GM13977 (cell line): ENCODE data around the gene TMEM72.

Experiments used
- DNase-seq: peaks from one replicate; pipeline ENCODE4 v3.0.0; 2012; ENCODE audit warnings: low spot score
- CTCF ChIP-seq: IDR thresholded peaks from 2 replicates; pipeline ENCODE4 v1.5.1; 2012; ENCODE audit warnings: mild to moderate bottlenecking, control low read depth; ENCODE audit not compliant: insufficient read depth; ENCODE audit errors: extremely low read depth, missing control alignments
- in situ Hi-C: fragments of 300-500 bp; cut with MboI; formaldehyde crosslinking; loops from one replicate; pipeline ENCODE4 v1.12.0; 2022; ENCODE audit warnings: low sequenced_read_pairs, low pct_unique_long_range_greater_than_20kb, mixed read lengths, inconsistent platforms; ENCODE audit not compliant: unreplicated experiment

The TMEM72 gene

GRCh38 chr10:44973323-44974081 lies 62.4 kb downstream of the TMEM72 start:
- in situ Hi-C loops = no loop called here
- peak; percentile 45 for DNase-seq
- TF ChIP-seq CTCF = no peak

GRCh38 chr10:44974082-44974627 lies 63.0 kb downstream of the TMEM72 start:
- DNase-seq = no peak
- in situ Hi-C loops = no loop called here
- TF ChIP-seq CTCF = no peak

GRCh38 chr10:44974628-44975430 lies 63.7 kb downstream of the TMEM72 start:
- peak; percentile 86 for DNase-seq
- in situ Hi-C loops = no loop called here
- peak; percentile 95 for TF ChIP-seq CTCF

- no peak for DNase-seq
- TF ChIP-seq CTCF = no peak
- in situ Hi-C loops = no loop called here
Measured at GRCh38 chr10:44975431-44976331, 64.5 kb downstream of the TMEM72 start.

GRCh38 chr10:44976352-44977198 lies 65.4 kb downstream of the TMEM72 start:
- no peak for DNase-seq
- no peak for TF ChIP-seq CTCF
- in situ Hi-C loops = no loop called here
